ENCODE measurements around the gene GALNT17. TPM values are rescaled to one million over a fixed set of nuclear protein-coding genes. Genes with fewer than 3 reads are reported as not detected.

Gene GALNT17
- total RNA-seq, 1 donor = 0.18 TPM

DNA sequence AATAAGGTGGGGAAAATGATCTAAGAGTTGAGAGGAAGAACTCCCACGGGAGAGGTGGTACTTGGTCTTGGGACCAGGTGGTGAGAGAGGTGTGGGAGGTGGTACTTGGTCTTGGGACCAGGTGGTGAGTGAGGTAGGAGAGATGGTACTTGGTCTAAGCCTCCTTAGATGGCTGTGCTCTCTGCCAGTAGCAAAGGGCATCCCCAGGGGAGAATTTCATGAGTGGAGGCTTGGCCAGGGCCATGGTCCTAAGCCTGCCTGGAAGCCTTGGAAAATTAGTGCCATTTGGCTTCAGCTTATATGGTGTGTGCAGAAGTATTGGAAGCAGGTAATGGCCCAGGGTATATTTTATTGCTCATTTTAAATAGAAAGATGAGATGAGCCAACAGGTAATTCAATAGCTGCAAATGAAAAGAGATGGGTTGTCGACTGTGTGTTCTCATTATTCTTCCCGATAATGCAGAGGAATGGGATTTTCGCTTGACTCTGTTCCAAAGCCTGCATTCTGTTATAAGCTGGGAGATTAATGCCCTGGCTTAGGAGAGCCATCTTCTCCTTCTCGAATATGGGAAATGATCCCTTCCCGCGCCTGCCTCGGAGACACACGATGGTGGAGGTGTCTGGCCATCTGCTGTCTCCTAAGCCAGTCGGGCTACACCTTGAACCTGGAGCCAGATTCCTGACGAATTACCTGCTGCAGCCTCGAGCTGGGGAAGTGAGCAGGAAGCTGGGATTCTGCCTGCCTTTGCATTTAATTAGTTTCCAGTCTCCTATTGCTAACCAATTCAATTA lies 287.8 kb downstream of the GALNT17 start:
- no peak overlapping the region for H3K4me3 ChIP-seq (ENCODE audit: low read depth, low read length)
- no peak for DNase-seq (ENCODE audit: low read depth)
- TF ChIP-seq, protein P1, sequence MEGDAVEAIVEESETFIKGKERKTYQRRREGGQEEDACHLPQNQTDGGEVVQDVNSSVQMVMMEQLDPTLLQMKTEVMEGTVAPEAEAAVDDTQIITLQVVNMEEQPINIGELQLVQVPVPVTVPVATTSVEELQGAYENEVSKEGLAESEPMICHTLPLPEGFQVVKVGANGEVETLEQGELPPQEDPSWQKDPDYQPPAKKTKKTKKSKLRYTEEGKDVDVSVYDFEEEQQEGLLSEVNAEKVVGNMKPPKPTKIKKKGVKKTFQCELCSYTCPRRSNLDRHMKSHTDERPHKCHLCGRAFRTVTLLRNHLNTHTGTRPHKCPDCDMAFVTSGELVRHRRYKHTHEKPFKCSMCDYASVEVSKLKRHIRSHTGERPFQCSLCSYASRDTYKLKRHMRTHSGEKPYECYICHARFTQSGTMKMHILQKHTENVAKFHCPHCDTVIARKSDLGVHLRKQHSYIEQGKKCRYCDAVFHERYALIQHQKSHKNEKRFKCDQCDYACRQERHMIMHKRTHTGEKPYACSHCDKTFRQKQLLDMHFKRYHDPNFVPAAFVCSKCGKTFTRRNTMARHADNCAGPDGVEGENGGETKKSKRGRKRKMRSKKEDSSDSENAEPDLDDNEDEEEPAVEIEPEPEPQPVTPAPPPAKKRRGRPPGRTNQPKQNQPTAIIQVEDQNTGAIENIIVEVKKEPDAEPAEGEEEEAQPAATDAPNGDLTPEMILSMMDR (IDR thresholded peaks at IDR 0.05; ENCODE audit: insufficient read depth, low read length) = no peak

DNA sequence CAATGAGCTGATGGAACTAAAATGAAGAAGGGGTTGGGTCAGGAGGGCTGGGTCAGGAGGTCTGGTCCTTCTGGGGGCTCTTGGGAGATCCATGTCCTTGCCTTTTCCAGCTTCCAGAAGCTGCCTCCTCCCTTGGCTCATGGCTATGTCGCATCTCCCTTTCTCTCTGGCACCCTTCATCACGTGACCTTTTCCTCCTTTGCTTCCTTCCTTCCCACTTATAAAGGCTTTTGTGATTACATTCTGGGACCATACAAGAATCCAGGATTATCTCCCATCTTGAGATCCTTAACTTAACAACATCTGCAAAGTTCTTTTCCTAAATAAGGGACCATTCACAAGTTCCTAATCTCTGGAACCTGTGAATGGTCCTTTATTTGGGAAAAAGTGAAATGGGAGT lies 290.2 kb downstream of the GALNT17 start:
- H3K4me3 ChIP-seq (ENCODE audit: low read depth, low read length) = no peak overlapping the region

DNA sequence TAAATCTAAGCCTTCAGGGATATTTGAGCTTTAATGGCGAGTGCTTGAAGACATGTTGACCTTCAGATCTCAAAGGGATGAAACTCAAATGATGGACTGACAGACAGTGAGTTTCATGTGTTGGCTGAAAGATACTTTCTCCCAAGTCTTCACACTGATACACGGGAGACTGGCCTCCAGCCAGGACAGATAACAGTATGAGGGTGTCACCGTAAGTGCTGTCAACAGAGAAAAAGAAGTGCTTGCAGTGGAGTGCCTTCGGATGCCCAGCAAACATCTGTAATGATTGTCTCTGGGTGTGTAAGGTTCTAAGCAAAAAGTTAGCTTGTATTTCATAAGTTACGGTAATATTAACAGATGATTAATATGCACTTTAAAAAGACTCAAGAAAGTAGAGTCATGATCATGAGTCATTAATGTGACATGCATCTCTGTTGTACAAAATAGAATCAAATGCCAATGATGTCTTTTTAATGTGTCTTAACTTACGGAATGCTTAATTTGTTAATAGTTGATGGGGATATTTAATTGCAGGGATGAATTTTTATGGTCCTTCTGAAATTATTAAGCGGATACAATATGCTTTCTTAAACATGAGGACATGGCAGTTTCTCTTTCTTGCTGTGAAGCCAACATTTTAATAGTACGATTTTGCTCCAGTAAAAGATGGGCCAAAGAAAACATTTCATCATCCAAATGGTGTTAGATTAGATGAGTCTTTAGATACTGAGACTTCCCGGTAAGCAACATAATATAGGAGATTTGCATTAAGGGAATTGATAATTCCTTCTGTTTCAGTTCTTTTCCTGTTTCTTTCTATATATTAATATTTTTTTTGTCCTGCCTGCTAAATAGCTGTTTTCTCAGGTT lies 292.5 kb downstream of the GALNT17 start:
- DNase-seq (ENCODE audit: low read depth) = no peak
- TF ChIP-seq, protein P1 (IDR thresholded peaks at IDR 0.05; ENCODE audit: insufficient read depth, low read length) = no peak
- H3K4me3 ChIP-seq (ENCODE audit: low read depth, low read length) = no peak overlapping the region

More for the DNA sequence above, 290.2 kb downstream of the GALNT17 start:
- no peak for DNase-seq (ENCODE audit: low read depth)
- TF ChIP-seq, protein P1 (IDR thresholded peaks at IDR 0.05; ENCODE audit: insufficient read depth, low read length) = no peak

DNA sequence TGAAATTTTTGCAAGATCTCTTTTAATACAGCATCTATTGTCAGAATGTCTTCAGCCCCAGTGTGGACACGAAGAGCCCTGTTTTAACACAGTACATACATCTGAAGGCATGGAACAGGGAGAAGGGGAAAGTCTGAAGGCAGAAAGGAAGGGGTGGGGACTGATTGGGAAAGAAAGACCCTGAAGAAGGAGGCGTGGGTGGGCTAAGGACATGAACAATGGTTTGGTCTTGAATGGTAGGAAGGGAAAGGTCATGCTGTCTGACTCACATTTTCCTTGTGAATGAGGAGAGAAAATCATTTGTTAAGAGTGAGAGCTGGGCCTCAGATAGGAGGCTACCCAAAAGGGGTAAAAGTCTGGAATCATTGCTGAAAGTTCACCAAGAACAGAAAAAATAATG lies 297.1 kb downstream of the GALNT17 start:
- no peak overlapping the region for H3K4me3 ChIP-seq (ENCODE audit: low read depth, low read length)
- TF ChIP-seq, protein P1 (IDR thresholded peaks at IDR 0.05; ENCODE audit: insufficient read depth, low read length) = no peak
- DNase-seq (ENCODE audit: low read depth) = no peak

DNA sequence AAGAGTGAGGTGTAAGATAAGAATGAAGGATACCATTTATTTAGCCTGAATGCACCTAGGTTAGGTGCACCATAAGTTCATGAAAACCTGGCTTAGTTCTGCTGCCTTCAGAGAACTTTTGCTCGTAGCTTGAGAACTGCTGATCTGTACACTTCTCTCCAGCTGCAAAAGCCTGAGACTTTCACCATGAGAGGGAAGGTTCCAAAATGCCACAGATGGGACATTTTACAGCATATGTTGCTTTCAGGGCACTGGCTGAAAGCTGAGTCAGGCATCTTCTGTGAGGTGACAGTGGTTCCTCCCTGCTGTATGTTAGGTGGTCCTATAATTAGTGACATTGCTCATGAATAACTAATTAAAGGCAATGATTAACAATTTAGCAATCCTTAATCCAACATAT lies 298.3 kb downstream of the GALNT17 start:
- no peak overlapping the region for H3K4me3 ChIP-seq (ENCODE audit: low read depth, low read length)
- no peak for DNase-seq (ENCODE audit: low read depth)
- TF ChIP-seq, protein P1 (IDR thresholded peaks at IDR 0.05; ENCODE audit: insufficient read depth, low read length) = no peak

DNA sequence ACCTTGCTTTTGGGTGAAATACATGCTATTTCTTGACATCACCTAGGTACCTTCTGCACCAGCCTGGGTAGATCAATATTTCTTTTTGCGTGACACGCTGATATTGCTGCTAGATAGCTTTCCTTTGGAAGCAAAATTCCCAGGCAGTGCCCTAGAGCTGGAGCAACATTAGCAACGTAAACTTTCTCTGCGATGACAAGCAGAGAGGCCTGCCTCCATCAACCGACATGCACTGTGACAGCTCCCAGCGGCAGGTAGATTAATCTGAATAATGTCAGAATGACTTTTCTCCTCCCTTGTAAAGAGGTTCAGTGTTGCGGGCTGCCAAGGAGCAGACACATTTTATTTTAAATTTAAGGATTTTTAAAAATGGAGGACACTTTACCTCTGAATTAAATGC lies 307.4 kb downstream of the GALNT17 start:
- no peak for DNase-seq (ENCODE audit: low read depth)
- TF ChIP-seq, protein P1 (IDR thresholded peaks at IDR 0.05; ENCODE audit: insufficient read depth, low read length) = no peak
- no peak overlapping the region for H3K4me3 ChIP-seq (ENCODE audit: low read depth, low read length)

All from fibroblast of the aortic adventitia (primary cell).